Peyer's patch (tissue), 4 donors: ENCODE measurements around the gene DND1.

Source experiments
- CTCF ChIP-seq, 6 experiments: fragments of 450-650 bp in 4 of 6; fragments of 200-600 bp in 2 of 6; sonication (generic) in 1 of 6; IDR thresholded peaks; one replicate each; pipeline ENCODE4 v1.5.1; 2017 to 2019; ENCODE audit warnings: antibody characterized with exemption in 6 of 6, mild to moderate bottlenecking in 3 of 6, moderate library complexity in 1 of 6
- POLR2A ChIP-seq, 2 donors: fragments of 450-650 bp; IDR thresholded peaks; one replicate each; pipeline ENCODE4 v1.5.1; 2017; ENCODE audit warnings: antibody characterized with exemption in 2 of 2, mild to moderate bottlenecking in 2 of 2, moderate library complexity in 2 of 2

GRCh38 chr5:140634103-140634502, 39.3 kb downstream of the DND1 start:
- TF ChIP-seq CTCF (IDR thresholded peaks at IDR 0.05) (no peak), POLR2A (IDR thresholded peaks at IDR 0.05) (no peak)
